Iris pigment epithelial cell (primary cell): ENCODE measurements around the gene TBPL2.

ENCODE experiments used
- DNase-seq: peaks from one replicate; pipeline ENCODE4 v3.0.0-alpha.2; 2011; ENCODE audit warnings: low read depth

Gene TBPL2

GRCh38 chr14:55401751-55402150 is 38.7 kb downstream of the TBPL2 start:
- DNase-seq = no peak

GRCh38 chr14:55399852-55400251 is 40.6 kb downstream of the TBPL2 start:
- DNase-seq = peak; percentile 44

- no peak for DNase-seq
These were observed 41.2 kb downstream of the TBPL2 start for GRCh38 chr14:55399183-55399582.

GRCh38 chr14:55398679-55399078 is 41.7 kb downstream of the TBPL2 start:
- DNase-seq = peak; percentile 97

GRCh38 chr14:55389330-55389729 is 51.1 kb downstream of the TBPL2 start:
- peak; percentile 90 for DNase-seq

GRCh38 chr14:55388160-55388559 is 52.3 kb downstream of the TBPL2 start:
- DNase-seq = peak; percentile 68

GRCh38 chr14:55387121-55387520 is 53.3 kb downstream of the TBPL2 start:
- DNase-seq = no peak

- no peak for DNase-seq
These were observed 54.2 kb downstream of the TBPL2 start for GRCh38 chr14:55386037-55386808.

GRCh38 chr14:55384536-55384935 is 55.9 kb downstream of the TBPL2 start:
- no peak for DNase-seq

GRCh38 chr14:55383541-55384140 is 56.8 kb downstream of the TBPL2 start:
- no peak for DNase-seq

- DNase-seq = peak; percentile 53
These were observed 57.4 kb downstream of the TBPL2 start for GRCh38 chr14:55383056-55383466.

GRCh38 chr14:55382483-55382882 is 57.9 kb downstream of the TBPL2 start:
- peak; percentile 60 for DNase-seq

- no peak for DNase-seq
These were observed 58.9 kb downstream of the TBPL2 start for GRCh38 chr14:55381561-55381960.

- DNase-seq = no peak
These were observed 59.4 kb downstream of the TBPL2 start for GRCh38 chr14:55381040-55381439.

GRCh38 chr14:55377236-55377635 is 63.2 kb downstream of the TBPL2 start:
- DNase-seq = no peak

- no peak for DNase-seq
These were observed 65.6 kb downstream of the TBPL2 start for GRCh38 chr14:55374771-55375170.

GRCh38 chr14:55373784-55374705 is 66.4 kb downstream of the TBPL2 start:
- DNase-seq = peak; percentile 88

GRCh38 chr14:55372825-55373224 is 67.6 kb downstream of the TBPL2 start:
- no peak for DNase-seq

- no peak for DNase-seq
These were observed 68.0 kb downstream of the TBPL2 start for GRCh38 chr14:55372423-55372822.

GRCh38 chr14:55370883-55371455 is 69.4 kb downstream of the TBPL2 start:
- no peak for DNase-seq

GRCh38 chr14:55366271-55366670 is 74.1 kb downstream of the TBPL2 start:
- peak; percentile 77 for DNase-seq
